Astrocyte (in vitro differentiated cells and primary cell): ENCODE measurements around the gene ALG6.

ENCODE experiments used
- CTCF ChIP-seq: IDR thresholded peaks from 2 replicates; pipeline ENCODE4 v1.5.1; 2011; ENCODE audit warnings: low read depth, mild to moderate bottlenecking, inconsistent platforms, low read length, moderate library complexity; ENCODE audit not compliant: insufficient read depth
- EZH2 ChIP-seq: IDR thresholded peaks from 2 replicates; pipeline ENCODE4 v1.6.1; 2012; ENCODE audit warnings: mild to moderate bottlenecking, low read length, inconsistent platforms; ENCODE audit not compliant: insufficient read depth

- no peak for TF ChIP-seq EZH2
- no peak for TF ChIP-seq CTCF
Observed at GRCh38 chr1:63403386-63403785, 36.0 kb downstream of the ALG6 start.
